Measurements from ENCODE around the gene HORMAD2.
A peak's percentile ranks its signal among the peaks of the same experiment; 100 is the strongest.

HORMAD2 gene

GRCh38 chr22:30211124-30211820 is 131.0 kb downstream of the HORMAD2 start:
- ChIA-PET CTCF (interaction anchor here (1.6 kb wide), 1 partner anchor 103 kb away, joined by 3 read pairs; no protein-coding TSS in a partner anchor), POLR2A (no interaction called here)
- Histone ChIP-seq H3K4me1 (ENCODE audit: control insufficient read depth, insufficient read depth, low read length) (no peaks in the 10 kb centered on the region), H3K36me3 (ENCODE audit: control insufficient read depth in 2 of 2, insufficient read depth in 1 of 2, low read length in 2 of 2) (no peaks in the 10 kb centered on the region), H3K4me3 (ENCODE audit: low read depth, low read length) (no peak overlapping the region), H3K27ac (ENCODE audit: extremely low read depth, low read depth, low read length) (no peak overlapping the region), H3K9me3 (ENCODE audit: control insufficient read depth, insufficient read depth, low read depth, low read length) (no peaks in the 10 kb centered on the region)
- no peak for TF ChIP-seq ZNF571 (tag by site-specific recombination; IDR thresholded peaks at IDR 0.05)
- peak; percentile 48; the same call in 1 of the 2 replicates for TF ChIP-seq PRDM1 (tag by site-specific recombination; IDR thresholded peaks at IDR 0.05)
- TF ChIP-seq GLI2 (tag by site-specific recombination; IDR thresholded peaks at IDR 0.05; ENCODE audit: borderline replicate concordance, low read depth), result no peak
- no peak for TF ChIP-seq ZNF76 (tag by site-specific recombination; IDR thresholded peaks at IDR 0.05; ENCODE audit: borderline replicate concordance, low read depth)
- TF ChIP-seq BCL6B (tag by site-specific recombination; IDR thresholded peaks at IDR 0.05), result no peak
- no peak for TF ChIP-seq SP3 (tag by site-specific recombination; IDR thresholded peaks at IDR 0.05)

- no peaks in the 10 kb centered on the region for H3K9me3 ChIP-seq (ENCODE audit: control insufficient read depth, insufficient read depth, low read depth, low read length)
- CTCF ChIA-PET, result no interaction called here
Observed at GRCh38 chr22:30212363-30212995, 132.2 kb downstream of the HORMAD2 start.

GRCh38 chr22:30212996-30213441 is 132.8 kb downstream of the HORMAD2 start:
- POLR2A ChIA-PET, result no interaction called here
- CTCF ChIA-PET, result no interaction called here
- Histone ChIP-seq H3K36me3 (ENCODE audit: control insufficient read depth in 2 of 2, insufficient read depth in 1 of 2, low read length in 2 of 2) (no peaks in the 10 kb centered on the region), H3K4me1 (ENCODE audit: control insufficient read depth, insufficient read depth, low read length) (no peaks in the 10 kb centered on the region), H3K4me3 (ENCODE audit: low read depth, low read length) (no peak overlapping the region), H3K27ac (ENCODE audit: extremely low read depth, low read depth, low read length) (no peak overlapping the region), H3K9me3 (ENCODE audit: control insufficient read depth, insufficient read depth, low read depth, low read length) (no peaks in the 10 kb centered on the region)
- TF ChIP-seq YY2 (tag by site-specific recombination; IDR thresholded peaks at IDR 0.05), result no peak
- 0 out of 2 replicates have a peak, but pooled peaks have one; percentile 70 for TF ChIP-seq ZNF768 (tag by site-specific recombination; IDR thresholded peaks at IDR 0.05)

More at GRCh38 chr22:30212363-30212995, 132.2 kb downstream of the HORMAD2 start:
- TF ChIP-seq ZNF266 (tag by site-specific recombination; IDR thresholded peaks at IDR 0.05; ENCODE audit: low read depth) (no peak), ZNF133 (tag by site-specific recombination; IDR thresholded peaks at IDR 0.05) (no peak), ZFHX2 (tag by site-specific recombination; conservative IDR thresholded peaks at IDR 0.05) (peak; percentile 65), AEBP2 (tag by site-specific recombination; IDR thresholded peaks at IDR 0.05; ENCODE audit: borderline replicate concordance) (no peak), ZSCAN23 (tag by site-specific recombination; IDR thresholded peaks at IDR 0.05) (no peak), ZIC2 (tag by site-specific recombination; IDR thresholded peaks at IDR 0.05) (peak; percentile 88), OSR2 (tag by site-specific recombination; IDR thresholded peaks at IDR 0.05) (0 out of 2 replicates have a peak, but pooled peaks have one; percentile 18), BCL11A (tag by site-specific recombination; IDR thresholded peaks at IDR 0.05; ENCODE audit: low read depth) (no peak)
- Histone ChIP-seq H3K36me3 (ENCODE audit: control insufficient read depth in 2 of 2, insufficient read depth in 1 of 2, low read length in 2 of 2) (no peaks in the 10 kb centered on the region), H3K4me3 (ENCODE audit: low read depth, low read length) (no peak overlapping the region), H3K27ac (ENCODE audit: extremely low read depth, low read depth, low read length) (no peak overlapping the region), H3K4me1 (ENCODE audit: control insufficient read depth, insufficient read depth, low read length) (no peaks in the 10 kb centered on the region)
- POLR2A ChIA-PET, result no interaction called here
